Left kidney (tissue), 2 donors: ENCODE results near the gene SNX30. TPM values are rescaled to one million over a fixed set of nuclear protein-coding genes. Genes with fewer than 3 reads are reported as not detected.
A peak's percentile ranks its signal among the peaks of the same experiment; 100 is the strongest.

Source experiments
- DNase-seq: peaks from one replicate; pipeline ENCODE4 v3.0.0-alpha.2; 2013
- polyA plus RNA-seq: library from polyadenylated mRNA; unstranded; fragments of 120-200 nt; gene quantifications from one replicate; pipeline ENCODE4 v1.2.1, GENCODE V29; 2013; ENCODE audit not compliant: insufficient read length

Gene SNX30
- polyA plus RNA-seq, 1 donor = 22.2 TPM

DNA sequence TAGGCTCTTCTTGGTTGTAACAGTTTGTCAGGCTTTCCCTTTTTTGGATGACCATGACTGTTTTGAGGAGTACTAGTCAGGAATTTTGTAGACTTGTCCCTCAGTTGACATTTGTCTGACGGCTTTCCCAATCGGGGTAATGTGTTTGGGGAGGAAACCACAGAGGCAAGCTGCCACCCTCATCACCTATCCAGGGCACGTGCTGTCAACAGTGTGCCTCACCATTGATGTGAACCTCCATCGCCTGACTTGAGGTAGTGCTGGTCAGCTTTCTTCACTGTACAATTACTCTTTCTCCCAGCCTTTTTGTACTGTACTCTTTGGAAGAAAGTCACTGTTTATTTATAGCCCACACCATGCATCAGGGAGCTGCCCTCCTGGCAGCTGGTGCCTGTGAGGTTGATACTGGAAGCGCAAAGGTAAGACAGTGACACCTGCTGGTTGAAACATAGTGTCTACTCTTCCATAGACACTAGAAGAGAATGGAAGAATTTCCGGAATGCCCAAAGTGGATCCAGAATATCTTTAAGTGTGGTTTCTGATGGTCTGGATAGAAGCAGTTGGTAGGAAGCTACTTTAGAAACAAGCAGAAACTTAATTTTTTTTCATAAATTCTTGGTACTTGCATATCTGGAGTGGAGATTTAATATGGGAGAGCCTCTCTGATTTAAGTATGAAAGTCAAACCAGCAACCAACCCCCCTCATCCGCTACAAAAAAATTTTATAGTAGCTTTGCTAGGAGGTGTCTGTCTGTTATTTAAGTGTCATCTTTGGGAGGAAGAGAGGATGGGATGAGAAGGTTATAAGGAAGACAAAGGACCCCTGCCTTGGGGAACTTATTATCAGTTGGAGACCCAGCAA is 69.3 kb downstream of the SNX30 start:
- DNase-seq = peak; percentile 79

DNA sequence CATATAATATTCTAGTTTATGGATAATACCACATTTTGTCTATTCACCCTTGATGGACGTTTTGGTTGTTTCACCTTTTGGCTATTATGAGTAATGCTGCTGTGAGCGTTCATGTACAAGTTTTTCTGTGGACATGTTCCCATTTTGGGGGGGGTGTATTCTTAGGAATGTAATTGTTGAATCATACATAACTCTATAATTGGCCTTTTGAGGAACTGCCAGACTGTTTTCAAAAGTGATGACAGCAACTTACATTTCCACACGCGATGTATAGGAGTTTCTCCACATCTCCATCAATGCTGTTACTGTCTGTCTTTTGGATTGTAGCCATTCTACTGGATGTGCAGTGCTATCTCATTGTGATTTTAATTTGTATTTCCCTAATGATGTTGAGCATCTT is 70.3 kb downstream of the SNX30 start:
- no peak for DNase-seq

DNA sequence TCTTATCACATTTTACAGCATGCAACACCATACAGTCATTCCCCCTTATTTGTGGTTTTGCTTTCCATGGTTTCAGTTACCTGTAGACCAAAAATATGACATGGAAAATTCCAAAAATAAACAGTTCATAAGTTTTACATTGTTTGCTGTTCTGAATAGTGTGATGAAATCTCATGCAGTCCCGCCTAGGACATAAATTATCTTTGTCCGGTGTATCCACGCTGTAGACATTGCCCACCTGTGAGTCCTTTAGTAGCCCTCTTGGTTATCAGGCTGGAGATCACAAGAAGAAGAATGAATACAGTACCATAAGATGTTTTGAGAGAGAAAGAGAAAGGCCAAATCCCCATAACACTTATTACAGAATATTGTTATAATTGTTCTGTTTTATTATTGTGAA is 72.1 kb downstream of the SNX30 start:
- DNase-seq = no peak

DNA sequence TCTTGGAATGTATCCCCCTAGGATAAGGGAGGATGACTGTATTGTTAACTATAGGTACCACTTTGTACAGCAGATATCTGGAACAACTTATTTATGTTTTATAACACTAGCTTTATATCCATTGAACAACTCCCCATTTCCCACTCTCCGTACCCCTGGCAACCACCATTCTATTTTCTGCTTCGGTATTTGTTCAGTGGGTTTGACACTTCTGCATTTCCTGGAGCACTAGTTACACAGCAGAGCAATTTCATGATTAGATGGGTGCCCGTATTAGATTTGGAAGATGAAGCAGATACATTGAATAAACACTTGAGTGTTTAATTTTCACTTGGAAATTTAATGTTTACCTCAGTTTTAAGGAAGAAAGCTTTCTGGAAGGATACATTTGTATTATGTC is 72.7 kb downstream of the SNX30 start:
- no peak for DNase-seq

DNA sequence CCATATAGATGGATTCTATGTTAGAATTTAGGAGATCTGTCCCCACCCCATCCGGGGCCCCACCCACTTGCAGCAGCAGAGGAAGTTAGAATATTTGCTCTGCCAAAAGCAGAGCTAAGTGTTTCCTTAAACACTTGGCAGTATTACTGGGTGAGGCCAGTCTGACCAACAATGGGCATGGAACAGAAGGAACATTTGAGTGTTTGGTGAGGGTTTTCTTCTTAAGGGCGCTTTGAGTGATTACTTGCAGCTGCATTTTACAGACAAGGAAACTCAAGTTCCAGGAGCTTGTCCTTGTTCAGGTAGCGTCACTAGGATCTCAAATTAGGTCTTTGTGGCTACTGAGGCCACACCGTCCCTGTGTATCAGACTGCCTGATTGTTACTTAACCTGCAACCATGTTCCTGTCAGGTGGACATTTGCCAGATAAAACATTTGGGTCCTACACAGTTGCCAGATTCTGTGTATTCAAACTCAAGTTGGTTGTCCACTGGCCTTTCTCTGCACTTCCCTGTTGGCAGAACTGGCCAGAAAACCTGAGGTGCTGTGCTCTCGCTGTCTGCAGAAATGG is 80.8 kb downstream of the SNX30 start:
- no peak for DNase-seq

DNA sequence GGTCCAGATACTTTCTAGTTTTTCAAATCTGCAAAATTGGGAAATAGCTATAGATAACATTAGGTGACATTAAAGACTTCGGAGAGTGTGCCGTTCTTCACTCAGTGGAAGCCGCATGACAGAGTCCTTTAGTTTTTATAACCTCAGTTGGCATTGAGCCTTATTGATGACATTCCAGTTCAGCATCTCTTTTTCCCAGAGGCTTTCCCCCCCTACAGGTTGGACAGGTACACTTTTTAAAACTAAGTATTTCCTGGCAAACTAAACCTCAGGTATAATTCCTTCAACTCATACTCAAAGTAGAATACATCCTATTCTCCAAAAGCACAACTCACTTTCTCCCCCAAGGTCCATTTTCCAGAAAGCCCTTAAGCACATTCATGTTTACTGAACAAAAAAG is 81.4 kb downstream of the SNX30 start:
- no peak for DNase-seq

DNA sequence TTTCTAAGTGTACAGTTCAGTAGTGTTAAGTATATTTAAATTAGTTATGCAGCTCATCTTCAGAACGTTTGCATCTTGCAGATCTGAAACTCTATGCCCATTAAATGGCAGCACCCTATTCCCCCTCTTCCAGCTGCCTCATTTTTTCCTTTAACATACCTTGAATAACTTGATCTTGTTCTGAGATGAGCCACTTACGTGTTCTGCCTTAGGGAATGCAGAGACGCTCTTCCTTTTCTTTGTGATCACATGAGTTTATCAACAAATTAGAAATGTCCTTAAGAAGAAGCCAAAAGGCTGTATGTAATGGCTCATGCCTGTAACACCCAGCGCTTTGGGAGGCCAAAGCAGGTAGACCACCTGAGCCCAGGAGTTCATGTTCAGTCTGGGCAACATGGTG is 82.5 kb downstream of the SNX30 start:
- no peak for DNase-seq

DNA sequence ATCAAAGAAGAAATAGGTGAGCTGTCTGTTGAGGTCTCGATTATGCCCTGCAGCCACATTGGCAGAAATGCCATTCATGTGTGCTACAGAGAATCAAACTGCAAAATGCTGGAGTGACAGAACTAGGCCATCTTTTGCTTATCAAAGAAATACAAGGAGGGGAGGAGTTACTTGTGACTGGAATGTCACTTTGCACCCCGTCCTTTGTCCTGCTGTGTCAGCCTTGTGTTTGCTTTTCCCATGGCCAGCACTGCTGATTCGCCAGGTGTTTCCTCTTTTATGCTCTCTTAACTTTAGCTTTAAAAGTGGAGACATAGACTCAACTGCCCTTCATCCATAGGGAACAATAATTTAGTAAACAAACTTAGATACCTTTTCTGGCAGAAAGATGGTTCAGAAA is 85.8 kb downstream of the SNX30 start:
- DNase-seq = no peak

DNA sequence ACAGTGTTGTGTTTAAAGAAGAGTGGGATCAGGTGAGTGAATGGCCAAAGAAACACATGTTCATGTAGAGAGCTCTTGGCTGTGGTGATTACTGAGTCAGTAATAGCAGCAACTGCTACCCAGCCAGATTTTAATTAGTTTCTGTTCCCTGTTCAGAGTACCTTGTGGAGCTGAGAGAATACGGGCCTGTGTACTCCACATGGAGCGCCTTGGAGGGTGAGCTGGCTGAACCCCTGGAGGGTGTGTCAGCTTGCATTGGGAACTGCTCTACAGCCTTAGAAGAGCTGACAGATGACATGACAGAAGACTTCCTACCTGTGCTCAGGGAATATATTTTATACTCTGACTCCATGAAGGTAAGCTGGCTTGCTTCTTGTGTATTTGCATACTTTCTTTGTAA is 87.8 kb downstream of the SNX30 start:
- no peak for DNase-seq

DNA sequence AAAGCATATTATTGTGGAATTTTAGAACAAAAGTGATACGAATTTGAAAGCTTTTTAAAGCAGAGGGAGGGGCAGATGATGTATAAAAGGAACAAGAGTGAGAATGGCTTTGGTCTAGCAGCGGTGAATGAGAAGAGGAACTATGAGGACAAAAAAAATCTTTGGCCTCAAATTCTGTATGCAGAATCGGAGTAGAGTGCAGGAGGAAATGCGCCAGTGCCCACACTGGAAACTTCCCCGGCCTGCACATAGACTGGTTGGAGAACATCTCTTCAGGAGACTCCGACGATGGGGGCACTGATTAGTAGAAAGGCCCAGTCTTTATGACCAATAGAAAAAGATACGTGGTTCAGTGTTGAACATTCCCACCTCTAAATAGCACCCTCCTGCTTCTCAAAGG is 88.8 kb downstream of the SNX30 start:
- no peak for DNase-seq

DNA sequence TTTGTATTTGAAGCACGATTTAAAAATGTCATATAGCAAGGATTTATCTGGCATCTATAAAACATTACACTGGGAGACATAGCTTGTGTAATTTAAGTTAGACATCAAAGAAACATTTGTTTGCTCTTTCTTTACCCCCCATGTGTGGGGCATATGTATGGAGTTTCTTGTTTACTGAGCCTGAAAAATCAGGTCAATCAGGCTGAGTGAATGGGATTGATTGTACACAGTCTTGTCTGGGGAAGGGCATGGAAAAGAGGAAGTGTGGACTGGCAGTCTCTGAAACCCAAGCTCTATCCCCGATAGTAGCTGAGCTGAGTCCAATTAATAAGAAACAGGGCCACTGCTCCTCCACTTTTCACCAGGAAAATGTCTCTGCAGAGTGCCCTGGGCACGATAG is 90.7 kb downstream of the SNX30 start:
- DNase-seq = no peak

DNA sequence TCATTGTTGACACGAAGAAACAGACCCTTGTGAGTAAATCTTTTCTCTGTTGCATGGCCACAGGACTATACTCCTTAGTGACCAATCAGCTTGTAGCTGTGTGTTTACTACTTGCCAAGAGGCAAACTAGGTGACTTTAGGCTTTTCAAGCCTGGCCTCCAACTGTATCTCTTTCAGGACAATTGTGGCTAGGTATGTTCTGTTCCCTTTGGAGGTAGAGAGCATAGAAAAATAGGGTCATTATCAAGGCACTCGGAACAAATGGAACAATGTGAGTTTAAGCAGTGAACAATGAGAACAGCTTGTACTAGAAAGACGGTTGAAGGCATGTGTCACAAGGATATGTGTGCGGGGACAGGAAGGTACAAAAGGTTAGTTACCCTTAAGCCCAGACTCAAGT is 92.0 kb downstream of the SNX30 start:
- no peak for DNase-seq

DNA sequence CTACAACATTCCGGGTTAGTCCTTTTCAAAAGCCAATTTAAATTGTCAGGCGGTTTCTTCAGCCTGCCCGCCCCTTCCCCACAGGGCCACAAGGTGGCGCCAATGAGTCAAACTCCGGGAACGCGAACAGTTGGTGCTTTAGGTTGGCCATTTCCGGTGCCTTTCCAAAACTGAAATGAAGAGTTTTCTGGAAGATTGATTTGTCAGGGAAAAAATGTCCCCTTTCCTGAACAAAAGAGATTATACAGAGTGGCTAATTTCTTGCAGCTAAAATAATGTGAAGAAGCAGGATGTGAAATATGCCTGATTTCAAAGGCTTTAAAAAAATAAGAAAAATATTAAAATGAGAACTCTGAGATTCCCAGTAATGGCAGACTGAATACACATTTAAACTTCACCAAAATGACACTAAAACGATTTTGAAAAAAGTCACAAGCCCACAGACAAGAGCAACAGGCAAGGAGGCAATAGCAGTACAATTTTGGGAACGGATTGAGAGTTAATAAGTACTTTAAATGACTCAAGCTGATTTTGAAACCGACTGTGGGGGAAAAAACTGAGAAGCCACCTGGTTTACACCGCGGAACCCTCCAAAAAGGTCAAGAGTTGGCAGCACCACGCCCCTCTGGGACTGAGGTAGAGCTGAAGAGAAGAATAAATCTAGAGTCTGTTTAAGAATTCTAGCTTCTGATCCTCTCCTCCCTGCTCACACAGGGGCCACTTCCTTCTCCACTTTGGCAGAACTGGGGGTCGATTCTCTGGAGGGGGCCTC is 94.4 kb downstream of the SNX30 start:
- DNase-seq = peak; percentile 68

DNA sequence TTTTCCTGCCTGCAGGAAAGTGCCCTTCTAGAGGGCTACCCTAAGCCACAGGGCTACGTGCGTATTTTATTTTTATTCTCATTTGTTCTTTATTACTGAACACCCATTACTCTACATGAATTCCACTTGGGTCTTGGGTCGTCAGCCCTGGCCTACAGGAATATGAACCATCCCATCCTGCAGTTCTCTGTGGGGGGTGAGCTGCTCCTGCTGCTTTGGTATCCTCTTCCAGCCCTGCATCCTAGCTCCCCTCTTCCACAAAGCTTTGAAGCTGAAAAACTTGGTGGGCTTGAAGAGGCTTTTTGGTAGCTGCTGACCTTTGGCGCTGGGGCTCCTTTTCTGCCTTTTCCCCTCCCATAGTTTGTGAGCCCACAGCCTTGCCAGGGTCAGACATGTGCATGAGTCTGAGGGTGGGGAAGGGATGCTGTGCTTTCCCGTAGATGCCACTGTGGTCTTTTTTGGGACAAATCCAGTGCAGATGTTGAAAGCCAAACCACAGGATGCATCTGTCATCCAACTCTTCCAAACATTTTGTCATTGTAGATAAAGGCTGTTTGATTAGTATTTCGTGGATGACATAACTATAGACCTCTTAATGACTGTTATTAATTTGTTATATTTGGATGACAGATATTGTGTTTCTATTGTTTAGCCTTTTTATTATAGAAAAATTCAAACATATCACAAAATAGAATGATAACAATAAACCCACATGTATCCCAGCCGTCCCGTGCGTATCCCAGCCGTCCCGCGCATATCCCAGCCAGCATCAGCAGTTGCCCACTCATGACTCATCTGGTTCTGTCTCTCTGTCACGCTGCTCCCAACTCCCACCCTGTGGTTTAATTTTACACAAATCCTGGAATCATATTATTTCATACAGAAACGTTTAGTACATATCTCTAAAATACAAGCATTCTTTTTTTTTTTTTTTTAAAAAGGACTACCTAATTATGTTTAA is 96.2 kb downstream of the SNX30 start:
- DNase-seq = no peak

DNA sequence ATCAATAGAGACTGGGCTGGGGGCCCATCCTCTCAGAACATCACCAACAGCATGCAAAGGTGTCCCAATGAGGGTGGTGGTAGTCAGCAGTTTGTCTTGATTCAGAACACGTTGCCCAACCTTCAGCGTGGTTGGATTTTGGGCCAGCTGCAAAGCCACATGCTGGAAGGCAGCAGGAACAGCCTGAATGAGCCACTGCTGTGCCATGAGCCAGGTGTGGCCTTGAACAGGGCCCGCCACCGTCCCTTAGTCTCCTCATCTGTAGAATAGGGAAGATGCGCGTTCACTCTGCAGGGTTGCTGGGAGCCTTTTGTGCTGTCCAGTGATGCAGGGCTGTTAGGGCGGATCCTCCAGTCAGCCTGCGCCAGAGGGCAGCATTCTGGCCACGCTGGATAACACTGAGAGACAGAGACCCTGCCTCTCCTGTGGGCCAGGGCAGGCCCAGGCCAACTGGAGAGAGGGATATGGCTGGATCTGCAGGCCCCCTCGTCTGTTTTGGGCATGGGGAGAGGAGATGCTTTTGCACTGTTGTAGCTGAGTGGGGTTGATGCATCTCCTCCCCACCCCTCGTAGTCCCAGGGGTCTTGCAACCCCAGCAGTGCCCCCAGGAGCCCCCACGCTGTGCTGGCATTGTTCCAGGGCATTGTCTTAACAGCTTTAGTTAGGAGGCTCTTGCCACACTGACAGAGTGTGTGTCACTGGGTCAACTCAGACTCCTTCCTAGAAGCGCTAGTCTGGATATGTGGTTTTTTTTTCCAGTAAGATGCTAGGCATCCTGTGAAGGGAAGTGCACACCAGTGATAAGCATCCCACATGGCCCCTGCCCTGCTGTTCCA is 98.0 kb downstream of the SNX30 start:
- no peak for DNase-seq

DNA sequence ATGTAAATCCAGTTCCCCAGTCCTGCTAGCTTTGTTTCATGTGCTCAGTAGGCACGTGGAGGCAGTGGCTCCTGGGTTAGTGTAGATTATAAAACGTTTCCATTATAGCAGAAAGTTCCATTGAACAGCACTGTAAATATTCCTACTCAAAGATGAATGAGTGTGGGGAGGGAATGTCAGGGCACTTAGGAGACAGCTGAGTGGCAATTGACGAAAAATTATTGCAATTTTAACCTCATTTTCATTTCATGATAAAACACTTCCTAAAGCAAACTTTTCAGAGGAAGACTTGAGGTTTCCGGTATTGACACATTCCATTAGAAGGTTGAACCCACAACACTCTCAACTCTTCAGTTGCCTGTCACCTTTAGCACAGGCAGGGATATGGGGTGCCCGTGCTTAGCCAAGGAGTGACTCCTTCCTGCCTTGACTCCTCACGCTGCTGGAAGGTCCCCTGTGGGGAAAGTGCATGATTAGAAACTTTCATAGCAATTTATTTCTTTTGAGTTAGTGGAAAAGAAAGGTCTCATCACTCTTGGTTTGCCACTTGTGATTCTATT is 98.9 kb downstream of the SNX30 start:
- DNase-seq = no peak

DNA sequence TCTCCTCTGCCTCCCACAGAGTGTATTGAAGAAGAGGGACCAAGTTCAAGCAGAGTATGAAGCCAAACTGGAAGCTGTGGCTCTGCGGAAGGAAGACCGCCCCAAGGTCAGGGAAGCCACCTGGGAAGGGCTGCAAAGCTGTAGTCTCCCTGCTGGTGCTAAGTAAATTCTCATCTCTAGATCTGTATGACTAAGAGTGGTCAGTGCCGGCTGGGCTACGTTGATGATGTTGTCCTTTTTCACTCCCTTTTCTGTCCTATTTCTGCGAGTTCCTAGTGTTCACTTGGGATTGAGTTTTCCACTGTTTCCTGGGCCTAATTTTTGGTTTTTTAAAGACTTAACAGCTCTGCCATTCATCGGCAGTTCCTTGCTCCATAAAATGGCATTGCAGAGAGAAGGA is 100.3 kb downstream of the SNX30 start:
- DNase-seq = no peak

DNA sequence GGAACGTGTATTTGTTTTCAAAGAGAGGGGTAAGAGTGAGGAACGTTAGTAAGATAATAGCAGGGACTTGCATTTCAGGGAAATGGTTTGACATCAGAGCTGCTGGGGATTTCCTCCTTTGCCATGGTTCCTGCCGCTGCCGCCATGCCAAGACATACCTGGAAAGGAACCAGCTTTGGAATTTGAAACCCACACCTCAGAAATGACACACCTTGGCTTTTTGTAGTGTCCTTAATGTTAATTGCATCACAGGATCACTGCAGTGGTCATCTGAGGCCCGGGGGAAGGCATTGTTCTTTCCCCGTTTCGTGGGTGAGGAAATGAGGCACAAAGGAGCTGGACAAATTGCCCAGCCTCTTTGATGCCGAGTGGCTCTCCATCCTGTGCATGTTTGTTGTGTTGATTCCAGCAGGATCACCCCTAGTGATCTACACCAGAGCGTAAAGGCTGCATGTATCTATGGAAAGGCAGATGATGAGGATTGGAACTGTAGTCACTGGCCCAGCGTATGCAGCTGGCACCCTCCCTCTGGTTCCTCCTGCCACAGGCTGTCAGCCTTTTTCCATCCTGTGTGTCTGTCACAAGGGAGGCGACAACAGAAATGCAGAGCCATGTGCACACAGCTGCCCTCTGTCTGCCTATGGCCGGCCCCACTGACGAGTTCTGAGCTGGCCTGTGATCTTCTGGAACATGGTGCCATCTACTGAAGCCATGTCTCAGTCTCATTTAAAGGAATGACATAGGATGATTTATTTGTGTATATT is 102.4 kb downstream of the SNX30 start:
- no peak for DNase-seq

DNA sequence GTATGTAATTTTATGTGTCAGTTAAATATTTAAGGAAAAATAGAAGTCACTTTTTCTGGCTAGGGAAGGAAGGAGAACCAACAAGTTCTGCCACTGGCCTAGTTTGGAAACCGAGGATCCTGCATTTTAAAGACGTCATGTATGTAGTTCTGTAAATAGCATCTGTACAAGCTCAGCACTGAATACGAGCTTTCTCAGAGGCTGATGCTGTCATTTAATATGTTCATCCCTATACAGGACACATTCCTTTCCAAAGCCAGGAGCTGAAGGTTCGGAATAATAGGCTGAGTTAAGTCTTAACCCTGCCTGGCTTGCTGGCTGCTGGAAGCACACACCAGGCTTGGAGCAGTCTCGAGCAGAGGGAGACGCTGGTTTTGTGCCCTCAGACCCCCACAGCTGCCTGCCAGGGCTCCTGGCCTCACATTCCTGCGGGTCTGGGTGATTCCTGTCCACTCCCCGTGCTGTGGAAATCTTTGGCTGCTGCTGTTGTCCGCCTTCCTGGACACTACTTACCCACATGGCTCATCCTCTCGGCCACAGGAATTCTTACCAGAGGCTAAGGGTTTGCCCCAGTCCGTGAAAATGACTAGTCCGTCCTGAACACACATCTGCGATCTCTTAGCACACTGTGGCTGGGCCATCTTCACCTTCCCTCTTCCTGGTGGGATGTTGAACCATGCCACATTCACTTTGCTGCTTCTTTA is 103.5 kb downstream of the SNX30 start:
- DNase-seq = no peak
